Measurements from ENCODE around the gene PLAC9. TPM values are rescaled to one million over a fixed set of nuclear protein-coding genes. Genes with fewer than 3 reads are reported as not detected.

PLAC9 gene
- total RNA-seq, 4 donors from 2014 or later, result 21.3 to 59.4 (median 39.6) TPM

DNA sequence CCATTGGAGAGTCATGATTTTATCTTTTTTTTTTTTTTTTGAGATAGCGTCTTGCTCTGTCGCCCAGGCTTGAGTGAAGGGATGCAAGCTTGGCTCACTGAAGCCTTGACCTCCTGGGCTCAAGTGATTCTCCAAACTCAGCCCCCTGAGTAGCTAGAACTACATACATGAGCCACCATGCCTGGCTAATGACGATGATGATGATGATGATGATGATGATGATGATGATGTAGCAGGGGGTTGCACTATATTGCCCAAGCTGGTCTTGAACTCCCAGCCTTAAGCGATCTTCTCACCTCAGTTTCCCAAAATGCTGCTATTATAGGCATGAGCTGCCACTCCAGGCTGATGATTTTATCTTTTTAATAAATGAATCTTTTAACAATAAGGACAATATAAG is 13.9 kb upstream of the PLAC9 start:
- Histone ChIP-seq H3K4me3 (no peak overlapping the region), H3K9me3 (no peaks in the 10 kb centered on the region), H3K27me3 (no peaks in the 10 kb centered on the region), H3K36me3 (no peaks in the 10 kb centered on the region), H3K4me1 (peaks cover 0 to 12% (median 10%) of the 10 kb centered on the region in 4 donors), H3K27ac (replicated peaks in 1 of 4) (no peak overlapping the region)
- DNase-seq (ENCODE audit: extremely low spot score), result no peak
- no peak for TF ChIP-seq POLR2AphosphoS5 (IDR thresholded peaks at IDR 0.05)
- TF ChIP-seq EP300 (IDR thresholded peaks at IDR 0.05), result no peak
- TF ChIP-seq POLR2A (IDR thresholded peaks at IDR 0.05; ENCODE audit: low read depth), result no peak
- TF ChIP-seq, protein P1, sequence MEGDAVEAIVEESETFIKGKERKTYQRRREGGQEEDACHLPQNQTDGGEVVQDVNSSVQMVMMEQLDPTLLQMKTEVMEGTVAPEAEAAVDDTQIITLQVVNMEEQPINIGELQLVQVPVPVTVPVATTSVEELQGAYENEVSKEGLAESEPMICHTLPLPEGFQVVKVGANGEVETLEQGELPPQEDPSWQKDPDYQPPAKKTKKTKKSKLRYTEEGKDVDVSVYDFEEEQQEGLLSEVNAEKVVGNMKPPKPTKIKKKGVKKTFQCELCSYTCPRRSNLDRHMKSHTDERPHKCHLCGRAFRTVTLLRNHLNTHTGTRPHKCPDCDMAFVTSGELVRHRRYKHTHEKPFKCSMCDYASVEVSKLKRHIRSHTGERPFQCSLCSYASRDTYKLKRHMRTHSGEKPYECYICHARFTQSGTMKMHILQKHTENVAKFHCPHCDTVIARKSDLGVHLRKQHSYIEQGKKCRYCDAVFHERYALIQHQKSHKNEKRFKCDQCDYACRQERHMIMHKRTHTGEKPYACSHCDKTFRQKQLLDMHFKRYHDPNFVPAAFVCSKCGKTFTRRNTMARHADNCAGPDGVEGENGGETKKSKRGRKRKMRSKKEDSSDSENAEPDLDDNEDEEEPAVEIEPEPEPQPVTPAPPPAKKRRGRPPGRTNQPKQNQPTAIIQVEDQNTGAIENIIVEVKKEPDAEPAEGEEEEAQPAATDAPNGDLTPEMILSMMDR (IDR thresholded peaks at IDR 0.05), result no peak
- intact Hi-C loops (cut with DNase I), result no loop called here
- 83% methylated on average over 4 of the region's 4 CpGs for WGBS

DNA sequence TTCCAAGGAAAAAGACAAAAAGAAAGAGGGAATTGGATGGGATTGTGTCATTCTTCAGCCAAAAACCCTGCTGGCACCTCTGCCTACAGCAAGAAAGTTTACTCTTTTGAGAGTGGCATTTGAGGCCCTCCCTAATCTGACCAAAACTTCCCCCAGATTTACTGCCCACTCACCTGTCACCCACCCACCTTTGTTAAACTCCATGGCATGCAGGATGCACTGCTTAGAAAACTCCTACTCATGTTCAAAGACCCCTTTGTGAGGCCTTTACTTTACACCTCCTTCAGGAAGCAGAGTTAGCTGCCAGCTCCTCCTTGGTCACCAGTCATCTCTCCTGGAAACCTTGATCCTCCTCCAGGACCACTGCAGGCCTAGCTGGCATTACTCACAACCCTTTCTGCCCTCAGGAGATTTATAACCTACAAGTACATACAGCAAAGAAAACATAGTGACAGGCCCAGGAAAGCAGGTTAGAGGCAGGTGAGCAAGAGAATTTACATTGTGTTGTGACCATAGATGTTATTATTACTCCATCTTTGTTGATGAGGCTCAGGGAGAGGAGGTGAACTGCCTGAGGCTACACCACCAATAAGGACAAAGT is 10.3 kb upstream of the PLAC9 start:
- Histone ChIP-seq H3K27me3 (no peaks in the 10 kb centered on the region), H3K9me3 (no peaks in the 10 kb centered on the region), H3K36me3 (no peaks in the 10 kb centered on the region), H3K4me3 (no peak overlapping the region), H3K4me1 (peaks cover 0 to 12% (median 10%) of the 10 kb centered on the region in 4 donors), H3K27ac (replicated peaks in 1 of 4) (no peak overlapping the region)
- no peak for DNase-seq (ENCODE audit: extremely low spot score)
- intact Hi-C loops (cut with DNase I), result no loop called here
- TF ChIP-seq POLR2A (IDR thresholded peaks at IDR 0.05; ENCODE audit: low read depth), result no peak
- TF ChIP-seq POLR2AphosphoS5 (IDR thresholded peaks at IDR 0.05), result no peak
- TF ChIP-seq EP300 (IDR thresholded peaks at IDR 0.05), result no peak
- TF ChIP-seq, protein P1 (IDR thresholded peaks at IDR 0.05), result no peak

DNA sequence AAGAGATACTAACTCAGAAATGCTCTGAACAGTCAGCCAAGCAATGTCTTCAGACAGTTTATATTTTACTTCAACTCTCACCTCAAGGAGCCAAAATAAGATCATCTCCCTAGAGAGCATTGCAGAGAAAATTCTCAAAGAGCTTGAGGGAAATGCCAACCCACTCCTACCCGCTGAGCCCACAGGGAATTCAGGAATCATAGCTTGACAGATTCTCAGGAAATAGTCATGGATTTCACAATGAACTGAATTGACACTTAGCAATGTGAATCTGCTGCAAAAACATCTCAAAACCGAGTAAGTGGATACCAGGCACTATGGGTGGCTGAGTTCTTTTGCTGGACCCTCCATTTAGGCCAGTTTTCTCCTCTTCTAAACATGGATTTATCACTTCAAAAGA is 9.8 kb upstream of the PLAC9 start:
- Histone ChIP-seq H3K4me1 (peaks cover 0 to 12% (median 10%) of the 10 kb centered on the region in 4 donors), H3K4me3 (no peak overlapping the region), H3K27me3 (no peaks in the 10 kb centered on the region), H3K9me3 (no peaks in the 10 kb centered on the region), H3K36me3 (no peaks in the 10 kb centered on the region), H3K27ac (replicated peaks in 1 of 4) (no peak overlapping the region)
- no peak for DNase-seq (ENCODE audit: extremely low spot score)
- WGBS, result 55% methylated on average over 2 of the region's 2 CpGs
- intact Hi-C loops (cut with DNase I), result no loop called here
- TF ChIP-seq POLR2AphosphoS5 (IDR thresholded peaks at IDR 0.05) (no peak), EP300 (IDR thresholded peaks at IDR 0.05) (no peak), POLR2A (IDR thresholded peaks at IDR 0.05; ENCODE audit: low read depth) (no peak)
- TF ChIP-seq, protein P1 (IDR thresholded peaks at IDR 0.05), result no peak

DNA sequence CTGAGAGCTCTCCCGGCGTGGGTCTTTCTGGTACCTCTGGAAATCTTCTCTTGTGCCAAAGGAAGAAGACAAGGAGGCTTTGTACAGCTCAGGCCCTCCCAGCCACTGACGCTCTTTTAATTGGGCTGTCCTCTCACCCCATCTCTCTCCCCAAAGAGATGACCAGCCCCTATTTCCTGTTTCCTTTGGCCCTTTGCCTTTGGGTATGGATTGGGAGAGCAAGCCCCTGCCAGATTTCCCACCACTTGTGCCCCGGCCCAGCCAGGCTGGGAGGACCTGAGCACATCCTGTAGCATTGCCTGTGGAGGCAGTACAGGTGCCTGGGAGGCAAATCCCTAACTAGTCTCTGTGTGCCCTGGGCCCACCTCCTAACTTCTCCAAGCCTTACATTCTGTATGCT is 5.7 kb upstream of the PLAC9 start:
- intact Hi-C loops (cut with DNase I), result no loop called here
- 77% methylated on average over 4 of the region's 4 CpGs for whole genome bisulfite sequencing
- Histone ChIP-seq H3K4me3 (no peak overlapping the region), H3K9me3 (no peaks in the 10 kb centered on the region), H3K27me3 (no peaks in the 10 kb centered on the region), H3K27ac (replicated peaks in 1 of 4) (no peak overlapping the region), H3K36me3 (no peaks in the 10 kb centered on the region), H3K4me1 (peaks cover 0 to 14% (median 12%) of the 10 kb centered on the region in 4 donors)
- no peak for DNase-seq (ENCODE audit: extremely low spot score)
- TF ChIP-seq, protein P1 (IDR thresholded peaks at IDR 0.05), result no peak
- TF ChIP-seq EP300 (IDR thresholded peaks at IDR 0.05), result no peak
- no peak for TF ChIP-seq POLR2AphosphoS5 (IDR thresholded peaks at IDR 0.05)
- no peak for TF ChIP-seq POLR2A (IDR thresholded peaks at IDR 0.05; ENCODE audit: low read depth)

DNA sequence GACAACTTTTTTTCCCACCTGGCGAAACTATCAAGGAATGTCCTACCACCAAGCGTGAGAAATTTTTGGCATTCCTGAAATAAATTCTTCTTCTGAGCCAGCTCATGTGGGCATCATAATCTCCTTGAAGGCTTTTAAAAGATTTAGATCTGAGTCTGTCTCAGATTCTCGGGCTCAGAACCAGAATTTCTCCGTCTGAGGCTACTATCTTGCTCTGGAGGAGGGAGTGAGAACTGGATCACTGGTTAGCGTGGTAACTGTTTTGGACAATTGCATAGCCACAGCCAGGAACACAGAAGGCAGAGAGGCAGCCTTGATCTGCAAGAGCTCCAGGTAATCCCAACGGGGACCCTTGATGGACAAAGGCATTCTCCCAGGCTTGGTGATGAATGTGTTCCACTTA is 1.0 kb upstream of the PLAC9 start:
- TF ChIP-seq, protein P1 (IDR thresholded peaks at IDR 0.05), result no peak
- peak overlapping the region in 2 of 4 donors; percentile 13 to 16 for H3K27ac ChIP-seq (replicated peaks in 1 of 4)
- H3K9me3 ChIP-seq, result no peaks in the 10 kb centered on the region
- intact Hi-C loops (cut with DNase I), result no loop called here
- no peak for DNase-seq (ENCODE audit: extremely low spot score)
- no peaks in the 10 kb centered on the region for H3K36me3 ChIP-seq
- 88% methylated on average over 6 of the region's 6 CpGs for WGBS
- peaks cover 16 to 35% (median 34%) of the 10 kb centered on the region in 4 donors for H3K4me1 ChIP-seq
- H3K27me3 ChIP-seq, result peaks cover 0 to 39% (median 11%) of the 10 kb centered on the region in 4 donors
- no peak overlapping the region for H3K4me3 ChIP-seq

Measured in esophagus muscularis mucosa (tissue), 4 donors.